ENCODE measurements around the gene ARHGAP15.

ARHGAP15 gene

DNA sequence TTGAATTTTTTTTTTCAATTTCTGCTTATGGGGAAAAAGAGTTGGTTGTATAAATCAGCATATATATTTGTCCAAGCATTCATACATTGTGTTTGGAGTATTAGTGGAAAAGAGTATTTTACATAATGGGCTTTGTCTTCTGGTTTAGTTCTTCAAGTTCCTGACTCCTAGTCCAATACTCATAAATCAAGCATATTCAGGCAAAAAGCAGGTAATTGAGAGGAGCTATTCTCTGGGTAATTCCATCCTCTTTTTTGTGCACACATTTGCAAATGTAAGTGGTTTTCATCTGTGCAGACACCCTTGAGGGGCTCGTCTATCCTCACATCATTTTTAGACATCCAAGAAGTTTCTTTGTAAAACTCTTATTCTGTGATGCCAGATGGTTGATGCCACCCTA is 337.2 kb downstream of the ARHGAP15 start:
- no peak for DNase-seq

DNA sequence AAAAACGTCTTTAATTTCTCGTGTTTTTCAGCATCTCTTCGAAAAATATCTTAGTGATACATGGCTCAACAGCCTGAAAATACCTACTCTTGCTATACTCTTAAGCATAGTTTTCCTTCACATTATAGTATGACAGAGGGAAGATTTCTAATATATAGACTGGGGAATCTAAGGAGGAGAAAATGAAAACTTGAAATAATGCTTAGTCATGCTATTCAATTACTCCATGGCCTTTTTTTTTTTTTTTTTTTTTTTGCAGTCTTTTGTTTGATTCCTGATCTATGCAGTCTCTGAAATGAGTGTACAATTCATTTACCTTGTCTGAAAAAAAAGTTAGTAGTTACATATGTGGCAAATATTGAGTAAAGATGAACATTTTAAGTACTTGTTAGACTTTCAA is 337.8 kb downstream of the ARHGAP15 start:
- DNase-seq, result no peak

DNA sequence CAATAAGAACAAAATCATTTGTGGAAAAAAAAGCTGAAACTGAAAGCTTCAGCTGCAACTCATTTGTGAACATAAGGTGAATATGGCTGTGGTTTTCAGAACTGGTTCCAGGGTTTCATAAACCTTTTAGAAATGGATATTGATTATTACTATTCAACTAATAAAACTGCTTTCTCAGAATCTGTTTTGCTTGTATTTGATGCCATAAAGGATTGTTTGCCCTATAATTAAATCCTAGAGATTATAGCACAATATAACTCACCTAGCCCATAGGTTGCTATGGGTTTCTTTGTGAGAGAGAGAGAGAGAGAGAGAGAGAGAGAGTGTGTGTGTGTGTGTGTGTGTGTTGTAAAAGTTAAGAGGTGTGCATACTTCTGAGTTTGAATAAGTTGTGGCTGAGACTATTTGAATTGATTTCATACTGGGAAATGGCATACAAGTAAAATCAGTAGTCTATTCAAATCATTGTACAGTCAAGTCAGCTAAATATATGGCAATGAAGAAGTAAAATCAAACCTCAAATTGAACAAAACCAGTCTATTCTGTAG is 339.2 kb downstream of the ARHGAP15 start:
- no peak for DNase-seq

DNA sequence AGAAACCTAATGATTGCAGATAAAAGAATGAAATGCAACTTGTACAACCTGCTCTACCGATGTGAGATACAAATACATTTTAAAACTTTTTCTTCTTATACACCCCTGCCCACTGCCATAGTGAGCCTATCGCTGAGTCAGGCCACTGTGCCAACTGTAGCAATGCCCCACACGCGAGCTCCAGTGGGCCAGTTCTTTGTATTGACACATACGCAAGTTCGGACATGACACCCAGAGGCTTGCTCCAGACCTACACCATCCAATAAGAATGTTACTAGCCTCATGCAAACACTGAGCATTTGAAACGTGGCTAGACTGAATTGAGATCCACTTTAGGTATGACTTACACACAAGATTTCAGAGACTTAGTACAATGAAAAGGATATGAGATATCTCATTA is 340.1 kb downstream of the ARHGAP15 start:
- DNase-seq, result no peak

DNA sequence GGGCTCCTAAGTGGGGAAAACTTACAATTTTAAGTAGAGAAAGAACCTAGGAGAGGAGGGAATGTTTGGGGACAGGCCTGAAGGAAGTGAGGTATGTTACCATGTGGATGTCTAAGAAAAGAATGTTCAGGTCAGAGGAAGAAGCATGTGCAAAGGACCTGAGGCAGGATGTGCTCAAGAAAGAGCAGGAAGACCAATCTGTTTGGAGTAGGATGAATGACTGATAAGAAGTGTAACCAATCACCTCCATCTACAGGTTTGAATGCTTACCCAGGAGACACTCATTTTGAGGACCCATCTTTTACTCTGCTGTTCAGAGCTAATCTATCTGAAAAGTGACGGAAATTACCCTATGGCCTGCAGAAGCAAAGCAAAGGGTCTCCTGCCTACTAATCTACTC is 342.3 kb downstream of the ARHGAP15 start:
- DNase-seq, result no peak

DNA sequence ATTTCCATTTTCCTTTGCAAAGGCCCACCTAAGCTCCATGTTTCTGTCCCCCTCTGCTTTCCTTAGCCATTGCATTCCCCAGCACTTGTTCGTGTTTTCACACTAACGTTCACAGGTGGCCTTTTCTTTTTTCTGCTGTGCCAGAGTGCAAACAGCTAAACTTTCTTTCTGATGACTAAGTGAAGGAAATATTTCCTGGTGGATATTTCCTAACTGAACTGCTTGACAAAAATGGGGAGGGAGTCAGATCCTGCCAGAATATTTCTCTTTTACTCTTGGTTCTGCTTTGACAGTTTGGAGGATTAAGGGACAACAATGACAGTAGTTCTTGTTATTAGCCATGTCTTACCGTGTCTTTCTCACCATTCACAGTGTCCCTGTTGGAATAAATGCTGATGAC is 344.0 kb downstream of the ARHGAP15 start:
- DNase-seq, result no peak

DNA sequence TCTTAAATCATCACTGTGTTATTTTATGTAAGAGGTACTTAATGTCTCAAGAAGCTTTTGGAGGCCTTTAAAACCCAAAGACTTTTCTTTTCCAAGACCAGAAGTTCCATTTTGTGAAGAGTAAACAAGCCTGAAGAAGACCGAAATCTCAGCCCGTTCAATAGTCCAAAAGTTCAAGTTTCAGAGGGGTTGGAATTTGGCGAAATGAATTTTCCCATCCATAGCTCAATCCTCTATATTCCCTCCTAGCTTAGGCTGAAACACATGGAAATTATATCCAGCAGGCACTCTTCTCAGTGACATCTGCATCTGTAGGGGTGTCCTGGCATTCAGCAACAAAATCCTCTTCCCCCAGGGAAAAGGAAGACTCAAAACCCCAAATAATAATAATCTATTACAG is 344.6 kb downstream of the ARHGAP15 start:
- no peak for DNase-seq

DNA sequence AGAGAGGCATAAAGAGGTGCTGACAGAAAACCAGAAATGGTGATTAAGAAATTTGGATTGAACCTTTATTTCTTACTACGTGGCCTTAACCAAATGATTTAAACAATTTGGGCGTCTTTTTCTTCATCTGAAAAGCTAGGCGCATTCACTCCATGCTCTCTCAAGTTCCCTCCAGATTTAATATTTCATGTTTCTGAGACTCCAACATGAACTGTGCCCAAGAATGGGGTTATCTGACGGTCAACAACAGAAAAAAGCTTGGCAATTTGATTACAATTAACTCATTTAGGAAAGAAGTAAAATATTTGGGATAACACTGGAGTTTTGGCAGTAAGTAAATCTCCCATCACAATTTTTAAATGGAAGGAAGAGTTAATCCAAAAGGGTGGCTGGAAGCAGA is 345.4 kb downstream of the ARHGAP15 start:
- DNase-seq, result no peak

DNA sequence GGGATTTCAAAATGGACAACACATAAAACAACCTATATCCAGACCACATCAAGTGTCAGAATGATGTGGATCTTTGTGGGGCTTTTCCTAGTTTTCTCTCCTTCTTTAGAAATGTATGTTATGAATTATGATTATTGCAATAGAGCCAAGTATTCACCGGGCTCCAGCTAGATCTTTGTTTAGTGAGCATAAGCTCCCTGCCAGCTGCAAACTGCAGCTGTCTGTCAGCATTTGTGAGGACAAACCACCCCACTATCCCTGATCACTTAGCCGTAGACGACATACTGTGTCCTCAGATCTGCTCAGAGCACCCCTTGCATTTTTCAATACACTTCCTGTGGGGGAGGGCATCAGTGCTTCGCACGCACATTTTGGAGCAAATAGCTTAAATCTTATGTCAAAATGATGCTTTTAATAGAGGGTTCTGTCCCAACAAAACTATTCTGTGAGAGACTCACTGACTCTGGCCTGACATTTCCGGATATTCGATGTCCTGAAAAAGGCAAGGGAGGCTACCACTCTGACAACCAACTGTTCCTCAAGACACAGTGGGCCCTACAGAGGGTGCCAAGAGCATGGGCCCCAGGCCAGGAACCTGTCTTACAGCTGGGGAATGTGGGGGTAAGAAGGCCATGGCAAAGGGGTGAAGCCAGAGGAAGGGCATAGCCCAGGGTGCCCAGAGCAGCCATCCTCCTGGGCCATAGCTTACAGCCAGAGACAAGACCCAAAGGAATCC is 346.0 kb downstream of the ARHGAP15 start:
- no peak for DNase-seq

DNA sequence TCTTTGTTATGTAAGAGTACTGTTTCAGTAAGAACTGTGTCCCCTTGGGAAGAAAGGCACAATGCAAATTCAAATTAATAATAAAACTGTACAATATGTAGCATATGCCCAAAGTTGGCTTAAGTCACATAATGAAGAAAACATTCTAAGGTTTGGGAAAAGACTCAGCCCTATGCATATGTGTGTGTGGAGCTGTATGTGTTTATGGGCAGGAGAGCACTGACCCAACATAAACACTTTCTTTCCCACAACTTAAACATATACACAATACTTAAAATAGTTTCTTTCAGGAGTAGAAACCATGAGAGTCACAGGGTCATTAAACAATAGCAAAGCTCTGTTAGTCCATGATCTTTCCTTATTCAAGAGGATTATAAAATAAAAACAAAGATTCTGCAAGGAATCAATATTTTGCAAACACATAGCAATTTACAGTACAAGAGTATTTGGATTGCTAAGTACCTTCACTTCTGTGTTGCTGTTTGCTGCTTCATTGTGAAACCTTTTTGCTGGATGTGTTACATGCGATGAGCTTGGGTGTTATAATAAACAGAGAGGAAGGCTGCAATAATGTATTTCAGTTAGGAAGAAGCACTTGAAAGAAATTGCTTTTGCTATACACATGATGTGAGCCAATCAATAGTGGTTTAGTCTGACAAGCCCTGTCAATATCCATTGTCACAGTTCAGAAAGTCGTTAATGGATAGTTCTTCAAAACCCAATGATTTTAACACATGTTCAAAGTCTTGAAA is 347.3 kb downstream of the ARHGAP15 start:
- no peak for DNase-seq

DNA sequence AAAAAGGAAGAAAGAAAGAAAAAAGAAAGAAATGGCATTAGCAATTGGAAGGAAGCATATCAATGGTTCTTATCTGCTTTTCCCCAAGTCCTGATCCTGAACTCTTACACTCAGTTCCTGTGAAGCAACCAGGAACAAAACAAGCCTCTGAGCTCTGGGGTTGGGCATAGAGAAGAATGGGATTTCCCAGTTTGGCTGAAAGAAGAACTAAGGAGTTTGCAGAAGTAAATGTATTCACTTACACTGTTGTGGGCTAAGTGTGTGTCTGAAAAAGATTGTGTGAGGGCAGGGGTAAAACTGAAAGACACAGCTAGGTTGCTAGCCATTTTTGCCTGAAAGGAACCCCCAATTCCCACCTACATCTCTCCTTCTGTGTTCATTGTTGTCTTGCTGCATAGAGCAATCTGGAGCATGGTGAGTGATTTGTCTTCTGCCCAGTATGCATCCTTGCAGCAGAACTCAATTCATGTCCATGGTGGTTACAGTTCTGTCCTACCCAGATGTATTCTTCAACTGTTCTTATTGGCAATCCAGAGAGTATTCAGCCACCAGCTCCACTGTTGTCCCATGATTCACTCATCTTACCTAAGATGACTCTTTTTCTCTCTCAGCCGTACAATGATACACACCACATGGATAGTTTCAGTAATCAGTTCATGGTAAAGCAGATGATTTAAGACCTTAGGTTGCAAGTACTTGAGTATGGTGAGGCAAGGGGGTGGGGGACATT is 348.7 kb downstream of the ARHGAP15 start:
- no peak for DNase-seq

DNA sequence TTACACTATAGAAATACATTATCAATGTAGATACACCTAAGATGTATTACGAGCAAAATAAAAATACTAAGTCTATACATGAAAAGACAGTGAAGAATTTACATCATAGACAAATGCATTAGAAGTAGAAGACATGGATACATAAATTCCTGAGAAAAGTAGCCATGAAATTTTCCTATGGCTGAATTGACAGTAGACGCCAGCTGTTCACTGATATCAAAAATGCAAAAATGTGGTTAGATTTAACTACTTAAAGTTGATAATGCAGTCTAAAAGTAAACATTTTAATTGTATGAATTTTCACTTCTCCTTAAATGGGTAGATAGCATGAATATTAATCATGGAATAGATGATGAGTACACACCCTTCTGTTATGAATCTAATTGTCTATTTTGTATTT is 350.9 kb downstream of the ARHGAP15 start:
- no peak for DNase-seq

DNA sequence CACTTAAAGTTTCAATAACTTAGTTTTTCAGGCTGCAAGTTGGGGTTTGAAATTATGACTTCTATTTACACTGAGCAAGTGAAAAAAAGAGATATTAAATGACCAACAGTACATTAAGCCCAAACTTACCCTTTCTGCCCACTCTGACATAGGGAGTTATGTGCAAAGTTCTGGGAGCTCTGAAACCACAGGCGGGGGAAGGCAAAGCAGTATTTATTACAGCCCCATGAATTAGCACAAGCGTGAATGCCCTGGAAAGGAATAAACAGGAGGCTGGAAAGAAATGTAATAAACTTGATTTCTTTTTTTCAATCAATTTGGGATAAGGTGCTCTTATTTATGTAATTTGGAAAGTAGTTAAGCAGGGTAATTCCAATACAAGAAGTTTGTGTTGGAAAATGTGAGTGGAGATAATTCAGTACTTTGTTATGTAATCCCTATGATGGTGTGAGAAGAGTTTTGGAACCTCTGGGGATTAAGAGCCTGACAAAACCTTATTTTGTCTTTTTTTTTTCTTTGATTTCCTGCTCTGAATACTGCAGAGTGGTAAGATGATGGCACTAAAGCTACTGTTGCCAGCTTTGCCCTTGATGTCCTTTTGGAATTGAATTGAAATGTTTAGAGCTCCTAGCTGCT is 351.5 kb downstream of the ARHGAP15 start:
- no peak for DNase-seq

DNA sequence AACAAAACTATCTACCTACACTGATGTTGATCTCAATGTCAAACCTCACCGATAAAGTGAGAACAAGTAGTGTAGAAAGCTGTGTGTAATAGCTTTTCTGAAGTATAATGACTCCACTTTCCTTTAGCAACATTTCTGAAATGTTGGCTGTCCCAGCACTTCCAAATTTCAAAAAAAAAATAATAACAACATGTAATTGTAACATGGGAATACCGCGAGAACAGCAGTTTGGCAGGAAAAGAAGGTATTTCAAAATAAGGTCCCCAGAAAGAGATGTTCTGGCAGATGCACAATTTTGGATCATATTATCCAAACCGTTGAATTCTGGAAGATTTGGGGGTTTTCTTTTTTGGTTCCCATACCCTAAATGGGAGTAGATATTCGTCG is 352.0 kb downstream of the ARHGAP15 start:
- DNase-seq, result no peak

DNA sequence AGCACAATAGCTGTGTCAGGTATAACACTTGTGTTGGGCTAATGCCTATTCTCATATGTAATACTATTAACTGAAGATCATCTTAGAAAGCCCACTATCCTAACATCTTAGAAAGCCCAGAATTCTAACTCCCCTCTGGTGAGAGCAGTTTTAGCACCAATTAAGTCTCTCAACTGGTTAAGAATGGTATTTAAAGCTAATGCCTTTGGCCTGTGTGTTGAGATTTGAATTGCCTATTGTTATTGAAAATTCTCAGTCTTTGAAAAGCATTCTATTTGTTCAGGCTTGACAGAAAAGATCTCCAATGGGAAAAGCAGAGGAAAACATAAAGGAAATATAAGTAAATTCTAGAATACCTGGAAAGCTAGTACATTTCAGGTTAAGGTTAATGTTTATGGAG is 352.5 kb downstream of the ARHGAP15 start:
- DNase-seq, result no peak

DNA sequence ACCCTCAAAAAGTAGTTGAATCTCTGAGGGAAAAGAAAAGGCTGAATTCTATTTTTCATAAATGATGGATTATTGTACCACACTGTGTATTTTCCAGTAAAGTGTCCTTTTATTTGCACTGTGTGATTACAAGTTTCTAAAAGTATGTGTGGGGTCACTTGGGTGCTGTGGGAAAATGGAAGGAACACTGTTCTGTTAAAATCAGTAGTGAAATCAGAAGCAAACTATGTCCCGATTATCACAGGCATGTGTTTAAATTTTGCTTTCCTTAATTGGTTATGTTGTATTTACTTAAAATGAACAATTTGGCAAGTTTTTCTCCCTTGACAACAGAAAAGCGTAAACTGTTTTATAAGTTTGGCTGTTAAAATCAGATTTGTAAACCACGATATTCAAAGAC is 353.1 kb downstream of the ARHGAP15 start:
- no peak for DNase-seq

DNA sequence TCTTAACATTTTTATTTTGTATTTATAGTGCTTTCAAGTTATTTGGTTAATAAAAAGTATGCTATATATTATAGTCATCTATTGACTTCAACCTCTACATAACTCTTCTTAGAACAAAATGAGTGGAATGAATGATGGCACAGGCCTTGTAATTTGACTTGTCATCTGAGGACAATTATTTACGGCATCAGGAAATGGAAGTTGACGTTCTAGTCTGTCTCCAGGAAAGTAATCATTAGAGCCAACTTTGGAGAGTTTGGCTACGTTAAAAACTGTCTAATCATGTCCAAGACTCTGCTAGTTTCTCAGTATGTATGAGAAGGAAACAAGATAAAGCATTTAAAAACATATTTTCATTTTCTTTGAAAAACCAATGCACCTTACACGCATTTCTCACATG is 353.6 kb downstream of the ARHGAP15 start:
- DNase-seq, result no peak

DNA sequence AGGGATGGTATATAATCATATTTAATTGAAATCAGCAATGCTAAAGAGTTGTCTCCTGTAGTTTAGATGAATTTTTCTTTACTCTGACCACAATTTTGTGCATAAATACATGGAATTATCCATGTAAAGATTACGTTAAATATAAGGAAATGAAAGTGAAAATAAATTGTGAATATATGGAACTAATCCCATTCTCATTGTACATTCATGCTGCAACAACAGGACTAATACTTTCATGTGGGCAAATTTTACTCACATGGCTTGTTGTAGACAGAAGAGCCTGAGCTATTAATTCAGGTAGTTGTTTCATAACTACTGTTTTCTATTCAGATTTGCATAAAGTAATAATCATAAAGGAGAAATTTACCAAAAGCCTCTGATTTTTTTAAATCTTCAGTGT is 357.8 kb downstream of the ARHGAP15 start:
- no peak for DNase-seq

DNA sequence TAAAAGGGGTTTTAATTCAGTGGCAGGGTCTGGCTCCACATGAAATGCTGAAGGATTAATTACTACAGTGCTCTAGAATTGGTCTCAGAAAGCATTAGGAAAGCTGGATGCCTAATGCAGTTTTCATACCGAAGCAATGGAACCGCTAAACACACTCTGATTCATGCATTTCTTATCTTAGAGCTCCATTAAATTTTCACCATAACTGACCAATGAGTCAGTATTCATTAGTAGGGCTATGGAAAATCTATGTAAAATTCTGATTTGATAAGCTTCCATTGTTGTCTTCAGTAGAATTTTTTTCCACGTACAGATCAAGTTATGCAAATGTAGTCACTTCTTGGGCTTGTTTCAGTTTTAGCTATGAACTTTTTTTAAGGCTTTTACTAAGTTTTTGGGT is 359.9 kb downstream of the ARHGAP15 start:
- no peak for DNase-seq

DNA sequence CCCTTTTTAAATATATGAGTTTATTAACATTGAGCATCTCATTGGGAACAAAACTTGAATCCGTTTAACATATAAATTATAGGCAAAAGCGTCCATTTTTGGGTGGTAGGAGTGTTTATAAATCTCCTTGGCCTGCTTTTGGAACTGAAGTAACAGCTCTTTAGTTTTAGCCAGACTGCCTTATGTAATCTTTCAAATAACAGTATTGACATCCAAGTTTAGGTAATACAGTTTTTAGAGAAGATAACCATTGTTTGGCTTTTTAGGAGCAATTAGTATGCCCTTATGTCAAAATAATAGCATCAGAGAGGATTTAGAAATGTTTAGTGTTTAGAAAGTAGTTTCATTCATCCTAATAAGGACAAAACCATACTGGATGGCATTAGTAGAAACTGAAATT is 361.9 kb downstream of the ARHGAP15 start:
- DNase-seq, result no peak

DNA sequence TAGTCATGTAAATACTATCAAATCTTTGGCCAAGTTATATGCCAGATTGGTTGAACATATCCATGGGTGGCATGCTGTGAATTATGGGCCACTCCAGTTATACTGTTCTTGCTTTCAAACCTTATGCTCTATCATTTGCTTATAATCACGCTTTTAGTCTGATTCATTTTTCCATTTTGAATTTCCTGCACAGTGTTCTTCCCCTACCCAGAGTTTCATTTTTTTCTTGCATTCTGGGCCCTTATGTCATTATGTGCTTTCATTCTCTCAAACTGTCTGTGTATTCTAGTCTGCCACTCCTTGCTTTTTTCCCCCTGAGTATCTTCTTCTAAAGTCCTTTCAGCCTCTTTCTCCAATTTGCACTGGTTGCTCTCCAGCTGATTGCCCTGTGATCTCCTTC is 364.1 kb downstream of the ARHGAP15 start:
- no peak for DNase-seq

DNA sequence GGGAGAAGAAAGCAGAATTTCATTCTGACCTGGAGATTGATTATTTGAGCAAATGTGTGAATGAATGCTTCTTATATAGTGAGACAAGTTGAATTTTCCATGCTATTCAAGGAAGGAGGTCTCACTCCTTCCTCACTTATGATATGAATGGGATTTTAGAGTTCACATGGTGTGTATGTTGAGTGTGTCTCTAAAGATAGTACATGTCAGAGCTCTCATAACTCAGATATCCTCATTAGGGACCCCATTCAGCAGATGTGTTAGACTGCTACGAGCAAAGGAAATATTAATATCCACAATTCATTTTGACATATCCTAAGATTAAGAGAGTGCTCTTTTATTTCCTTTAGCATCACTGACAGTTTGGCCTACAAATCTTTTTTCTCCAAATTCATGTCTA is 368.5 kb downstream of the ARHGAP15 start:
- DNase-seq, result no peak

DNA sequence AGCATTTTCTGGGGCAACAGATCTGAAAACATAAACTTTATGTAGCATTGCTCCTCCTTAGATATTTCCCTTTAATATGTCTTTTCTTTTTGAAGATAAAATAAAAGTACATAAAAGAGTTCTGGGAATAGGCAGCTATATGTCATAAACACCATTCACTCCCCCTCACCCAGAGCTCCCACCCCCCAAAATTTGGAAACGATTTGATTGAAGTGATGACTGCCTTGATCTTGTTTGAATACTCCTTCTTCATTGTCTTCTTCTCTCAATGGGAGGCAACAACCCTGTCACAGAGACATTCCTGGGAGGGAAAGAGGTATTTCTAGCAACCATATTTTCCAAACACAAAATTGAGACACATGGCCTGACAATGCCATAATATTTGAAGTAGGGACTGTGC is 369.3 kb downstream of the ARHGAP15 start:
- no peak for DNase-seq

Measured in CD4-positive, alpha-beta T cell treated with Interleukin-10 for 1 hour (primary cell).